T-helper 17 cell (primary cell): Measurements from ENCODE around the gene PXYLP1. TPM values are rescaled to one million over a fixed set of nuclear protein-coding genes. Genes with fewer than 3 reads are reported as not detected.

Source experiments
- ATAC-seq: fragments of 150-1000 bp; cut with Tn5 transposase; 2 replicates; pipeline ENCODE4 v1.10.0; 2021; ENCODE audit warnings: mild to moderate bottlenecking, moderate library complexity
- DNase-seq, 3 donors: peaks; one replicate each; pipeline versions ENCODE4 v3.0.0 to v3.0.0-alpha.2; 2020 to 2021
- H3K9me3 ChIP-seq: one replicate; pipeline ENCODE4 v1.7.0; 2013; ENCODE audit warnings: low read length, mild to moderate bottlenecking; ENCODE audit not compliant: control insufficient read depth, poor library complexity, severe bottlenecking
- H3K27ac Mint-ChIP-seq: one replicate; pipeline ENCODE4 v1.8.0; 2022; ENCODE audit warnings: mild to moderate bottlenecking, moderate library complexity, mixed read lengths
- H3K27me3 Mint-ChIP-seq: one replicate; pipeline ENCODE4 v1.8.0; 2022; ENCODE audit warnings: mixed read lengths
- H3K36me3 Mint-ChIP-seq: one replicate; pipeline ENCODE4 v1.8.0; 2022; ENCODE audit warnings: low read depth, mixed read lengths
- H3K4me1 Mint-ChIP-seq: one replicate; pipeline ENCODE4 v1.8.0; 2022; ENCODE audit warnings: mild to moderate bottlenecking, mixed read lengths
- H3K4me3 Mint-ChIP-seq: one replicate; pipeline ENCODE4 v1.8.0; 2022; ENCODE audit warnings: mild to moderate bottlenecking, moderate library complexity, mixed read lengths
- total RNA-seq, 4 donors: library from RNA in 2 of 4; stranded (reverse) in 2 of 4; gene quantifications; one replicate each; pipeline ENCODE4 v1.2.3 and lab custom pipeline; 2022 to 2026

The PXYLP1 gene
- total RNA-seq, 2 donors from 2014 or later: 6.1 to 9.0 TPM

- H3K36me3 Mint-ChIP-seq: peaks cover 6% of the 10 kb centered on the region
- no peak for ATAC-seq
- no peaks in the 10 kb centered on the region for H3K27me3 Mint-ChIP-seq
- peak overlapping the region; percentile 57 for H3K4me3 Mint-ChIP-seq
- no peak overlapping the region for H3K27ac Mint-ChIP-seq
- peaks cover 30% of the 10 kb centered on the region for H3K4me1 Mint-ChIP-seq
- H3K9me3 ChIP-seq: no peaks in the 10 kb centered on the region
- no peak for DNase-seq
Observed at GRCh38 chr3:141233457-141234161, 2.0 kb downstream of the PXYLP1 start.

DNA sequence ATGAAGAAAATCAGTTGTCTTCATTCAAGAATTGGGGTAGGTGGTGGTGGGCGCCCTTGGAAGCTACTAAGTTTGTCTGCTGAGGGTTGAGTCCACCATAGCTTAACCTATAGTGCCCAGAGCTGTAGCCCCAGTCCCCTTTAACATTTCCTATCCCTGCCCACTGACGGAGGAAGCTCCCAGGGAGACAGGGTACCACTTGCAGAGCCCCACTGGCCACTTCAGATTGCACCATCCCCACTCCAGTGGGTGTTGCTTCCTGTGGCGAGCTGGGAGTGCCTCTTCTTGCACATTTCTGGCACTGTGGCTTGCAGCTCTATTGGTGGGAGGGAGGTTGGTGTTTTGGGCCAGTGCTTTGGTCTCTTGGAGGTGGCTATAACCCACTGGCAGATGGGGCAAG, 2.7 kb downstream of the PXYLP1 start:
- Mint-ChIP-seq H3K4me3 (no peak overlapping the region), H3K36me3 (peaks cover 8% of the 10 kb centered on the region), H3K27ac (peak overlapping the region; percentile 84), H3K27me3 (no peaks in the 10 kb centered on the region), H3K4me1 (peaks cover 30% of the 10 kb centered on the region)
- H3K9me3 ChIP-seq: no peaks in the 10 kb centered on the region
- ATAC-seq (no peak), DNase-seq (no peak)

DNA sequence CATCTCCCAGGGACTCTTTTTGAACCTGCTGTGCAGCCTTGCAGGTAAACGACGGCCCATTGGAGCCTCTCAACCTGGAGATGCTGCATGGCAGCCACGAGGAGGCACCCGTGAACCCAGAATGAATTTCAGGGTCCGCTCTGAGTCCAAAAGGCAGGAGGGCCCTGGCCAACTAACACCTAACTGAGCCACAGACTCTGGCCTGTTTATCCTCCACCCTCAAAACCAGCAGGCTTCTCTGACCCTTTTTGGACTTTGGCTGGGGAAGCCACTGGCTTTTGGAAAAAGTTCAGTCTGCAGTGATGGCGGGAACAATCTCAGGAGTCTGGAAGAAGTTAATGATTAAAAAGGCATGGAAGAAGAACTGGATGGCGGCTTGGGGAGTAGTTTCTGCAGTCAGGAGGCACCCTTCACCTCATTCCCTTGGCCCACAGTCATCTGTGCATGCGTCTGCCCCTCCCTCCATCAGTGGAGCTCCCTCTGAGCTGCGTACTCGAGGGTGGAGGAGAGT, 4.1 kb downstream of the PXYLP1 start:
- no peaks in the 10 kb centered on the region for H3K27me3 Mint-ChIP-seq
- no peak overlapping the region for H3K27ac Mint-ChIP-seq
- no peaks in the 10 kb centered on the region for H3K9me3 ChIP-seq
- peaks cover 8% of the 10 kb centered on the region for H3K36me3 Mint-ChIP-seq
- DNase-seq (no peak), ATAC-seq (no peak)
- peaks cover 21% of the 10 kb centered on the region for H3K4me1 Mint-ChIP-seq
- H3K4me3 Mint-ChIP-seq: no peak overlapping the region

GRCh38 chr3:141236361-141236760, 4.7 kb downstream of the PXYLP1 start:
- Mint-ChIP-seq H3K4me3 (no peak overlapping the region), H3K27me3 (no peaks in the 10 kb centered on the region), H3K36me3 (peaks cover 8% of the 10 kb centered on the region), H3K27ac (no peak overlapping the region), H3K4me1 (peaks cover 19% of the 10 kb centered on the region)
- ATAC-seq (no peak), DNase-seq (no peak)
- no peaks in the 10 kb centered on the region for H3K9me3 ChIP-seq

DNA sequence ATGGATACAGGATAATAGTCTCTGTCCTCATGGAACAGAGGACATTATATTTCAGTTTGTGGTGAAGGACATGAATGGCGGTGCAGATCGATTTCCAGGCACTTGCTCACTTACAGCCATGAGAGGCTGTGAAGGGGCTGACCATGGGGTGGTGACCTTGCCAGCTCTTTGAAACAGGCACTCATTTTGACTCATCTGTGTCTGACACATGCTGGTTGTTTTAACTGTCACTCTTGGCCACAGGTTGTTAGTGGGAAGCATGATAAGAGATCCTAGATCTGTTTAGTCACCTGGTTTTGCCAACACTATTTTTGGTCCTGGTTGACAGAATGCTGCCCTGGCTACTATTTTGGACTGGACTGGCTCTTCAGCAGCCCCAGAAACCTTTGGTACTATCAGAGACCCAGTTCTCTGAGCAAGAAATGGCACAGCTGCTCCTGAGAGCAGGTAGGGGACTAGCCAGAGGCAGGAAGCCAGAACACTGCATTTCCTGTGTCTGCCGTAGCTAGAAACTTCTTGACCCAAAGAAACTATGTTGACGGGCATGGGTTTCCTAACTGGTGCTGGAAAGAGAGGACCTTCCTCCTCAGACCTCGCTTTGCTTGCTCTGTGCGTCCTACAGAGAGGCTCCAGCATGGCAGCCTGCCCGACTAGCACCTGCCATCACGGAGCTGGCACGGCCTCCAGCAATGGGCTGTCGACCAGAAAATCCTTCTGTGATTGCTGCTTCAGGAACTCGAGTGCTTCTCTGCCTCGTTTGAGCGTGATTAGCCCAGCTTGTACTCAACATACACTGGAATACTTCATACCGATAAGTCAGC, 6.3 kb downstream of the PXYLP1 start:
- no peak overlapping the region for H3K4me3 Mint-ChIP-seq
- H3K4me1 Mint-ChIP-seq: peaks cover 16% of the 10 kb centered on the region
- ATAC-seq: no peak
- peaks cover 8% of the 10 kb centered on the region for H3K36me3 Mint-ChIP-seq
- DNase-seq: no peak
- H3K27ac Mint-ChIP-seq: peak overlapping the region; percentile 41
- H3K9me3 ChIP-seq: no peaks in the 10 kb centered on the region
- no peaks in the 10 kb centered on the region for H3K27me3 Mint-ChIP-seq

- Mint-ChIP-seq H3K27ac (no peak overlapping the region), H3K4me3 (peak overlapping the region; percentile 39), H3K27me3 (no peaks in the 10 kb centered on the region), H3K36me3 (peaks cover 10% of the 10 kb centered on the region), H3K4me1 (peaks cover 19% of the 10 kb centered on the region)
- DNase-seq (no peak), ATAC-seq (no peak)
- no peaks in the 10 kb centered on the region for H3K9me3 ChIP-seq
Observed at GRCh38 chr3:141239511-141240281, 8.1 kb downstream of the PXYLP1 start.

- Mint-ChIP-seq H3K4me1 (peaks cover 17% of the 10 kb centered on the region), H3K27me3 (no peaks in the 10 kb centered on the region), H3K27ac (no peak overlapping the region), H3K36me3 (peaks cover 7% of the 10 kb centered on the region), H3K4me3 (no peak overlapping the region)
- ATAC-seq (no peak), DNase-seq (no peak)
- H3K9me3 ChIP-seq: no peaks in the 10 kb centered on the region
Observed at GRCh38 chr3:141240286-141240685, 8.7 kb downstream of the PXYLP1 start.

DNA sequence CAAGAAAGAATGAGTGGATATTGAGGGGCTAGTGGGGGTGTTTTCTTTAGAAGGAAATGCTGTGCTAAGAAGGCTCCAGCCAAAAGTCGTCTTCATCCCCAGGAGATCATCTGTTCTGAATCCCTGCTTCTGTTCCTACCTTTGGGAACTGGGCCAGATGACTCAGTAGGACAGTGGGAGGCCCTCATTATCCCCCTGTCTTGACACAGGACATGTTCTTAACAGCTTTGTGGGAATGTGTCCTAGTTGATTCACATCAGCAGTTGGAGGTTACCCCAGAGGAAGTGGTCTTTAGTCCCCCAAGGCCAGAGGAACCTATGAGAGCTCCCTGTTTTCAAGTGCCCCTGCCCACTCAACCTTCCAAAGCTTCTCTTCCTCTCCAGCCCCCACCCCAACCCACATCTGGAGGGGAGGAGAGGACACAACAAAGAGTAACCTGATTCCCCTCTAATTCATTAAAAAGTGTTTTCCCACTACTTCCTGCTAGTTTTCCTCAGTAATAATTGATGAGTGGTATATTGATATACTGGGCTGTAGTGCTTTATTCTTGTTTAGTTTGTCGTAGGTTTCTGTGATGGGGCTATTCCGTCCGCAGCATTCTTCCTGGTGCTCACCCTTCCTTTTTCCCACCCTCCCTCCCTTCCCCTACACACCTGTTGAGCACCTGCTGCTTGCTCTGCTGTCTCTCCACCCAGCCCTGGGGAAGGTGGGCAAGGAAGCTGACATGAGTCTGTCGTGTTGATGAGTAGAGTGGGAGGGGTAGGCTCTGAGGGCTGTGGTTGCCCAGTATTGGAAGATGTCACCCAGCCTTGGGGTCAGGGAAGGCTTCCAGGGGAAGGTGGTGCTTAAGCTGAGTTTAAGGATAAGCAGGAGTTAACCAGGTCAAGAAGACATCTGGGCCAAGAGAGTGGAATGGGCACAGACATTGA, 9.3 kb downstream of the PXYLP1 start:
- peaks cover 7% of the 10 kb centered on the region for H3K36me3 Mint-ChIP-seq
- peaks cover 20% of the 10 kb centered on the region for H3K4me1 Mint-ChIP-seq
- no peaks in the 10 kb centered on the region for H3K27me3 Mint-ChIP-seq
- H3K9me3 ChIP-seq: no peaks in the 10 kb centered on the region
- no peak overlapping the region for H3K27ac Mint-ChIP-seq
- ATAC-seq: no peak
- no peak for DNase-seq
- H3K4me3 Mint-ChIP-seq: no peak overlapping the region

DNA sequence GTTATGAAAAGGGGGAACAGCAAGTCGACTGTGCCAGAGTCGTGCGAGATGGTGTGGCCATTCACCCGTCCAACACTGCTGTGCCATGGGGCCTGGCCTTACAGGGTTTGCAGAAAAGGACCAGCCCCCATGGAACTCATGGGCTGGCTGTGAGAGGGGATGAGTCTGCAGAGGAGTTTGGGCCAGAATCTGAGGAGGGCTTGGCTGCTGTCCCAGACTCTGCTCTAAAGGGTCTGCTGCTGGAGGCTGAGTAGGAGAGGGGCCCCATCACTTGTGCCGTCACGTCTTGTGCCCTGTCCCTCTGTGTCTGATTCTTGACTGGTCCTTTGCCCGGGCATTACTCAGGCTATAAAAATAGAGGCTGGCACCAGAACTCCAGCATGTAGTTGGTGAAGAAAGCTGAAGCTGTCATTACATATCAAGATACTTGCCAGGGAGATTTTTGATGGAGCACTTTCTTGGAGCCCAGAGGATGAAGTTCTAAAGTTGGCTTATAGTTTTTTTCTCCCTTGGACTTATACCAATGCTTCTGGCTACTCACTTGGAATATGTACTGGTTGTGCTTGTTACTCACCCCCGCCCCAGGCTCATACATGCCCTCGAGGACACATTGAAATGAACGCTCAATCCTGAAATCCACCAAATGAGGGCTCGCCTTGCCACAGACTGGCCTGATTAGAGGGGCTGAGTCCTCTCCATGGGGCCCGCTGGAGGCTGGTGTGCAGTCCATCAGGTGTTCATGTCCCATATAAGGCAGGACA, 10.2 kb downstream of the PXYLP1 start:
- peaks cover 5% of the 10 kb centered on the region for H3K36me3 Mint-ChIP-seq
- ATAC-seq (no peak), DNase-seq (no peak)
- H3K4me3 Mint-ChIP-seq: no peak overlapping the region
- H3K9me3 ChIP-seq: no peaks in the 10 kb centered on the region
- H3K27me3 Mint-ChIP-seq: no peaks in the 10 kb centered on the region
- no peak overlapping the region for H3K27ac Mint-ChIP-seq
- peaks cover 16% of the 10 kb centered on the region for H3K4me1 Mint-ChIP-seq

DNA sequence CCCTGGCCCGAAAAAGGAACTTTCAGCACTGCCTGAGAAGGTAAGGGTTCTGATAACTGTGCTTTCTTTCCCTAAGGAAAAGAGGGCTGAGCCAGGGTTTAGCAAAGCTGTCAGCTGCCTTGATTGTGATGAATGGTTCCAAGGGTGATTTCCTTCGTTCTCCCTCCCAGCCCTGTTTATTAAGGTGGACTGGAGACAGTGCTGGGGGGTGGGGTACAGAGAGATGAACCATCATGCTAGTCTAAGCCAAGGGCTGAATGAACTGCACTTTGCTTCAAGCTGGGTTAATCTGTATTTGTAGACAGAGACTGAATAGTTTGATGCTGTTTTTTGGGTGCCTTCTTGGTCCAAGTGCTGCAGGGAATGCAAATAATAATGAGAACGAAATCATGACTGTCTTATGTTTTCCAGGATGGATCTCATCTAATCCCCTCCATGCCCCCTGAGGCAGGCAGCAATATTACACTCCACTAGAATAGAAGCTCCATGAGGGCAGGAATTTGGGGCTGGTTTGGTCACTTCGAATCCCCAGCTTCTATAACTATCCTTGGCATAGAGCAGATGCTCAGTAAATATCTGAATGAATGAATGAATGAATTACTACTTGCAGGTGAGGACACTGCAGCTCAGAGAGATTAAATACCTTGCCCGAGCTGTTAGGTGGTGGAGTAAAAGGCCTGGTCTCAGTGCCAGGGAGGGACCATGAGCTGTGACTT, 10.9 kb downstream of the PXYLP1 start:
- ATAC-seq (no peak), DNase-seq (no peak)
- H3K36me3 Mint-ChIP-seq: peaks cover 5% of the 10 kb centered on the region
- H3K4me1 Mint-ChIP-seq: peaks cover 15% of the 10 kb centered on the region
- H3K4me3 Mint-ChIP-seq: no peak overlapping the region
- H3K27ac Mint-ChIP-seq: peak overlapping the region; percentile 77
- H3K9me3 ChIP-seq: no peaks in the 10 kb centered on the region
- H3K27me3 Mint-ChIP-seq: no peaks in the 10 kb centered on the region

GRCh38 chr3:141243271-141243707, 11.7 kb downstream of the PXYLP1 start:
- ATAC-seq: peak; percentile 87
- H3K9me3 ChIP-seq: no peaks in the 10 kb centered on the region
- no peak for DNase-seq
- H3K27ac Mint-ChIP-seq: peak overlapping the region; percentile 77
- no peaks in the 10 kb centered on the region for H3K27me3 Mint-ChIP-seq
- H3K4me1 Mint-ChIP-seq: peaks cover 11% of the 10 kb centered on the region
- peak overlapping the region; percentile 61 for H3K4me3 Mint-ChIP-seq
- H3K36me3 Mint-ChIP-seq: peaks cover 5% of the 10 kb centered on the region
